Germinal center (tissue), 1 donor: ENCODE measurements around the gene ALB.

Experiments
- DNase-seq: peaks from one replicate; pipeline ENCODE4 v3.0.0; 2012; ENCODE audit warnings: mixed read lengths, low spot score

The ALB gene

DNA sequence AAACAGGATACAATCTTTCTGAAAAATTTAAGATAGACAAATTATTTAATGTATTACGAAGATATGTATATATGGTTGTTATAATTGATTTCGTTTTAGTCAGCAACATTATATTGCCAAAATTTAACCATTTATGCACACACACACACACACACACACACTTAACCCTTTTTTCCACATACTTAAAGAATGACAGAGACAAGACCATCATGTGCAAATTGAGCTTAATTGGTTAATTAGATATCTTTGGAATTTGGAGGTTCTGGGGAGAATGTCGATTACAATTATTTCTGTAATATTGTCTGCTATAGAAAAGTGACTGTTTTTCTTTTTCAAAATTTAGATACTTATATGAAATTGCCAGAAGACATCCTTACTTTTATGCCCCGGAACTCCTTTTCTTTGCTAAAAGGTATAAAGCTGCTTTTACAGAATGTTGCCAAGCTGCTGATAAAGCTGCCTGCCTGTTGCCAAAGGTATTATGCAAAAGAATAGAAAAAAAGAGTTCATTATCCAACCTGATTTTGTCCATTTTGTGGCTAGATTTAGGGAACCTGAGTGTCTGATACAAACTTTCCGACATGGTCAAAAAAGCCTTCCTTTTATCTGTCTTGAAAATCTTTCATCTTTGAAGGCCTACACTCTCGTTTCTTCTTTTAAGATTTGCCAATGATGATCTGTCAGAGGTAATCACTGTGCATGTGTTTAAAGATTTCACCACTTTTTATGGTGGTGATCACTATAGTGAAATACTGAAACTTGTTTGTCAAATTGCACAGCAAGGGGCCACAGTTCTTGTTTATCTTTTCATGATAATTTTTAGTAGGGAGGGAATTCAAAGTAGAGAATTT lies 5.2 kb downstream of the ALB start:
- DNase-seq: no peak

DNA sequence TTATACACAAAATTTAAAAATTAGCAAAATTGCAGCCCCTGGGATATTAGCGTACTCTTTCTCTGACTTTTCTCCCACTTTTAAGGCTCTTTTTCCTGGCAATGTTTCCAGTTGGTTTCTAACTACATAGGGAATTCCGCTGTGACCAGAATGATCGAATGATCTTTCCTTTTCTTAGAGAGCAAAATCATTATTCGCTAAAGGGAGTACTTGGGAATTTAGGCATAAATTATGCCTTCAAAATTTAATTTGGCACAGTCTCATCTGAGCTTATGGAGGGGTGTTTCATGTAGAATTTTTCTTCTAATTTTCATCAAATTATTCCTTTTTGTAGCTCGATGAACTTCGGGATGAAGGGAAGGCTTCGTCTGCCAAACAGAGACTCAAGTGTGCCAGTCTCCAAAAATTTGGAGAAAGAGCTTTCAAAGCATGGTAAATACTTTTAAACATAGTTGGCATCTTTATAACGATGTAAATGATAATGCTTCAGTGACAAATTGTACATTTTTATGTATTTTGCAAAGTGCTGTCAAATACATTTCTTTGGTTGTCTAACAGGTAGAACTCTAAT lies 6.0 kb downstream of the ALB start:
- DNase-seq: no peak

DNA sequence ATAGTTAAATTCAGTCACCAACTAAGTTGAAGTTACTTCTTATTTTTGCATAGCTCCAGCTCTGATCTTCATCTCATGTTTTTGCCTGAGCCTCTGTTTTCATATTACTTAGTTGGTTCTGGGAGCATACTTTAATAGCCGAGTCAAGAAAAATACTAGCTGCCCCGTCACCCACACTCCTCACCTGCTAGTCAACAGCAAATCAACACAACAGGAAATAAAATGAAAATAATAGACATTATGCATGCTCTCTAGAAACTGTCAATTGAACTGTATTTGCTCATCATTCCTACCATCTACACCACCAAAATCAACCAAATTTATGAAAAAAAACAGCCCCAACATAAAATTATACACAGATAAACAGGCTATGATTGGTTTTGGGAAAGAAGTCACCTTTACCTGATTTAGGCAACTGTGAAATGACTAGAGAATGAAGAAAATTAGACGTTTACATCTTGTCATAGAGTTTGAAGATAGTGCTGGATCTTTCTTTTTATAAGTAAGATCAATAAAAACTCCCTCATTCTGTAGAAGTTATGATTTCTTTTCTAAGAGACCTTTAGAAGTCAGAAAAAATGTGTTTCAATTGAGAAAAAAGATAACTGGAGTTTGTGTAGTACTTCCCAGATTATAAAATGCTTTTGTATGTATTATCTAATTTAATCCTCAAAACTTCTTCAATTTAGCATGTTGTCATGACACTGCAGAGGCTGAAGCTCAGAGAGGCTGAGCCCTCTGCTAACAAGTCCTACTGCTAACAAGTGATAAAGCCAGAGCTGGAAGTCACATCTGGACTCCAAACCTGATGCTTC lies 7.0 kb downstream of the ALB start:
- no peak for DNase-seq

DNA sequence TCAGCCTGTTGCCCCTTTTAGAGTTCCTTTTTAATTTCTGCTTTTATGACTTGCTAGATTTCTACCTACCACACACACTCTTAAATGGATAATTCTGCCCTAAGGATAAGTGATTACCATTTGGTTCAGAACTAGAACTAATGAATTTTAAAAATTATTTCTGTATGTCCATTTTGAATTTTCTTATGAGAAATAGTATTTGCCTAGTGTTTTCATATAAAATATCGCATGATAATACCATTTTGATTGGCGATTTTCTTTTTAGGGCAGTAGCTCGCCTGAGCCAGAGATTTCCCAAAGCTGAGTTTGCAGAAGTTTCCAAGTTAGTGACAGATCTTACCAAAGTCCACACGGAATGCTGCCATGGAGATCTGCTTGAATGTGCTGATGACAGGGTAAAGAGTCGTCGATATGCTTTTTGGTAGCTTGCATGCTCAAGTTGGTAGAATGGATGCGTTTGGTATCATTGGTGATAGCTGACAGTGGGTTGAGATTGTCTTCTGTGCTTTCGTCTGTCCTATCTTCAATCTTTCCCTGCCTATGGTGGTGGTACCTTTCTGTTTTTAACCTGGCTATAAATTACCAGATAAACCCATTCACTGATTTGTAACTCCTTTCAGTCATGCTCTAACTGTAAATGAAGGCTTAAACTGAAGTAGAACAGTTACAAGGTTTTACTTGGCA lies 7.8 kb downstream of the ALB start:
- DNase-seq: no peak

DNA sequence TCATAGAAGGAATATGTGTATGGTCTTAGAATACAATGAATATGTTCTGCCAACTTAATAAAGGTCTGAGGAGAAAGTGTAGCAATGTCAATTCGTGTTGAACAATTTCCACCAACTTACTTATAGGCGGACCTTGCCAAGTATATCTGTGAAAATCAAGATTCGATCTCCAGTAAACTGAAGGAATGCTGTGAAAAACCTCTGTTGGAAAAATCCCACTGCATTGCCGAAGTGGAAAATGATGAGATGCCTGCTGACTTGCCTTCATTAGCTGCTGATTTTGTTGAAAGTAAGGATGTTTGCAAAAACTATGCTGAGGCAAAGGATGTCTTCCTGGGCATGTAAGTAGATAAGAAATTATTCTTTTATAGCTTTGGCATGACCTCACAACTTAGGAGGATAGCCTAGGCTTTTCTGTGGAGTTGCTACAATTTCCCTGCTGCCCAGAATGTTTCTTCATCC lies 9.2 kb downstream of the ALB start:
- DNase-seq: no peak

DNA sequence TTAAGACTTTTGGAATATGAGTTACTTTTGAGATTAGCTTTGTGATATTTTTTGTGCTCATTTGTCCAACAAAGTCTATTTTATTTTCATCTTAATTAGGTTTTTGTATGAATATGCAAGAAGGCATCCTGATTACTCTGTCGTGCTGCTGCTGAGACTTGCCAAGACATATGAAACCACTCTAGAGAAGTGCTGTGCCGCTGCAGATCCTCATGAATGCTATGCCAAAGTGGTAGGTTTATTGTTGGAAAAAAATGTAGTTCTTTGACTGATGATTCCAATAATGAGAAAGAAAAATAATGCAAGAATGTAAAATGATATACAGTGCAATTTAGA lies 10.8 kb downstream of the ALB start:
- DNase-seq: no peak

DNA sequence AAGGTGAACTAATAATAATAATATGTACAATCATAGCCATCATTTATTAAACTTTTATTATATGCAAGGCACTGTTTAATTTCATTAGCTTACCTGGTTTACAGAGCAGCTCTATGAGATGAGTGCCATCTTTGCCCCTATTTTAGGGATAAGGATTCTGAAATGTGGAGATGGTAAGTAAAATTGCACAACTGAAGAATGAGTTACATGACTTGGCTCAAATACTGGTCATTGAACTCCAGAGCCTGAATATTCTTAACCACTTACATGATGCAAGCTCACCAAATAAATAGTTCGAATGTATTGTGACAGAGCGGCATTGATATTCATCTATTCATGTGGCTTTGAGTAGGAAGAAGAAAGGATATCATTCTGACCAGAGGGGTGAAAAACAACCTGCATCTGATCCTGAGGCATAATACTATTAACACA lies 11.7 kb downstream of the ALB start:
- DNase-seq: no peak

DNA sequence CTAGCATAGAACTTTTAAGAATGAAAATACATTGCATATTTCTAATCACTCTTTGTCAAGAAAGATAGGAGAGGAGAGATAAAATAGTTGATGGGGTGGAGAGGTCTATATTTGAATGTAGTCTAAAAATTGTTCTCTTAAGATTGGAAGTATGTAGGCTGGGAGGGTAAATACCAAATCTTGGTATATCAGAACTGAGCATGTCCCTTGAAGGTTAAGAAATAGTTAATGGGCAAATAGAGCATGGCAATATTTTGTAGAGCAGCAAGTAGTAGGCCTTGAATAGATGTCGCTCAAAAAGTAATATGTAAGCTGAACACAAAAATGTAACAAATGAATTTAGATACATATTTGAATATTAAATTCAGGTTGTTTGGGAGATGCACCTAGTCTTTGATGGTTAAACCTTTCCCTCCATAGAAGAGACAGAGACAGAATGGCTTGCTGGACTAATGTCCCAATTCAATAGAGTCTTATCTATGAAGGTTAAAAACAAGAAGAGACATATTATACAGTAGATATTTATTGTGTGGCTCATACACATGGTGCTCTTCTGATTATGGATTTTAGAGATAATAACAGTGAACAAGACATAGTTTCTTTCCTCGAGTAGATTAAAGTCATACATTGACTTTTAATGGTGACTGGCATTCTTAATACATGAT lies 12.5 kb downstream of the ALB start:
- no peak for DNase-seq

DNA sequence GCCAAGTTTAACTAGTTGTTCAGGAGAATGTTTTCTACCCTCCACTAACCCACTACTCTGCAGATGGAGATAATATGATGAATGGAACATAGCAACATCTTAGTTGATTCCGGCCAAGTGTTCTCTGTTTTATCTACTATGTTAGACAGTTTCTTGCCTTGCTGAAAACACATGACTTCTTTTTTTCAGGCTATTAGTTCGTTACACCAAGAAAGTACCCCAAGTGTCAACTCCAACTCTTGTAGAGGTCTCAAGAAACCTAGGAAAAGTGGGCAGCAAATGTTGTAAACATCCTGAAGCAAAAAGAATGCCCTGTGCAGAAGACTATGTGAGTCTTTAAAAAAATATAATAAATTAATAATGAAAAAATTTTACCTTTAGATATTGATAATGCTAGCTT lies 13.3 kb downstream of the ALB start:
- no peak for DNase-seq

DNA sequence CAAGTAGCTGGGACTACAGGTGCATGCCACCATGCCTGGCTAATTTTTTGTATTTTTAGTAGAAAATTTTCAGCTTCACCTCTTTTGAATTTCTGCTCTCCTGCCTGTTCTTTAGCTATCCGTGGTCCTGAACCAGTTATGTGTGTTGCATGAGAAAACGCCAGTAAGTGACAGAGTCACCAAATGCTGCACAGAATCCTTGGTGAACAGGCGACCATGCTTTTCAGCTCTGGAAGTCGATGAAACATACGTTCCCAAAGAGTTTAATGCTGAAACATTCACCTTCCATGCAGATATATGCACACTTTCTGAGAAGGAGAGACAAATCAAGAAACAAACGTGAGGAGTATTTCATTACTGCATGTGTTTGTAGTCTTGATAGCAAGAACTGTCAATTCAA lies 13.9 kb downstream of the ALB start:
- DNase-seq: no peak

DNA sequence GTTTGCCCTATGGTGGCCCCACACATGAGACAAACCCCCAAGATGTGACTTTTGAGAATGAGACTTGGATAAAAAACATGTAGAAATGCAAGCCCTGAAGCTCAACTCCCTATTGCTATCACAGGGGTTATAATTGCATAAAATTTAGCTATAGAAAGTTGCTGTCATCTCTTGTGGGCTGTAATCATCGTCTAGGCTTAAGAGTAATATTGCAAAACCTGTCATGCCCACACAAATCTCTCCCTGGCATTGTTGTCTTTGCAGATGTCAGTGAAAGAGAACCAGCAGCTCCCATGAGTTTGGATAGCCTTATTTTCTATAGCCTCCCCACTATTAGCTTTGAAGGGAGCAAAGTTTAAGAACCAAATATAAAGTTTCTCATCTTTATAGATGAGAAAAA lies 14.6 kb downstream of the ALB start:
- DNase-seq: no peak

DNA sequence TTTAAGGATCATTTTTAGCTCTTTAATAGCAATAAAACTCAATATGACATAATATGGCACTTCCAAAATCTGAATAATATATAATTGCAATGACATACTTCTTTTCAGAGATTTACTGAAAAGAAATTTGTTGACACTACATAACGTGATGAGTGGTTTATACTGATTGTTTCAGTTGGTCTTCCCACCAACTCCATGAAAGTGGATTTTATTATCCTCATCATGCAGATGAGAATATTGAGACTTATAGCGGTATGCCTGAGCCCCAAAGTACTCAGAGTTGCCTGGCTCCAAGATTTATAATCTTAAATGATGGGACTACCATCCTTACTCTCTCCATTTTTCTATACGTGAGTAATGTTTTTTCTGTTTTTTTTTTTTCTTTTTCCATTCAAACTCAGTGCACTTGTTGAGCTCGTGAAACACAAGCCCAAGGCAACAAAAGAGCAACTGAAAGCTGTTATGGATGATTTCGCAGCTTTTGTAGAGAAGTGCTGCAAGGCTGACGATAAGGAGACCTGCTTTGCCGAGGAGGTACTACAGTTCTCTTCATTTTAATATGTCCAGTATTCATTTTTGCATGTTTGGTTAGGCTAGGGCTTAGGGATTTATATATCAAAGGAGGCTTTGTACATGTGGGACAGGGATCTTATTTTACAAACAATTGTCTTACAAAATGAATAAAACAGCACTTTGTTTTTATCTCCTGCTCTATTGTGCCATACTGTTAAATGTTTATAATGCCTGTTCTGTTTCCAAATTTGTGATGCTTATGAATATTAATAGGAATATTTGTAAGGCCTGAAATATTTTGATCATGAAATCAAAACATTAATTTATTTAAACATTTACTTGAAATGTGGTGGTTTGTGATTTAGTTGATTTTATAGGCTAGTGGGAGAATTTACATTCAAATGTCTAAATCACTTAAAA lies 15.3 kb downstream of the ALB start:
- DNase-seq: no peak

DNA sequence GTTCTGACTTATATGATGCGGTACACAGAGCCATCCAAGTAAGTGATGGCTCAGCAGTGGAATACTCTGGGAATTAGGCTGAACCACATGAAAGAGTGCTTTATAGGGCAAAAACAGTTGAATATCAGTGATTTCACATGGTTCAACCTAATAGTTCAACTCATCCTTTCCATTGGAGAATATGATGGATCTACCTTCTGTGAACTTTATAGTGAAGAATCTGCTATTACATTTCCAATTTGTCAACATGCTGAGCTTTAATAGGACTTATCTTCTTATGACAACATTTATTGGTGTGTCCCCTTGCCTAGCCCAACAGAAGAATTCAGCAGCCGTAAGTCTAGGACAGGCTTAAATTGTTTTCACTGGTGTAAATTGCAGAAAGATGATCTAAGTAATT lies 16.5 kb downstream of the ALB start:
- DNase-seq: no peak

DNA sequence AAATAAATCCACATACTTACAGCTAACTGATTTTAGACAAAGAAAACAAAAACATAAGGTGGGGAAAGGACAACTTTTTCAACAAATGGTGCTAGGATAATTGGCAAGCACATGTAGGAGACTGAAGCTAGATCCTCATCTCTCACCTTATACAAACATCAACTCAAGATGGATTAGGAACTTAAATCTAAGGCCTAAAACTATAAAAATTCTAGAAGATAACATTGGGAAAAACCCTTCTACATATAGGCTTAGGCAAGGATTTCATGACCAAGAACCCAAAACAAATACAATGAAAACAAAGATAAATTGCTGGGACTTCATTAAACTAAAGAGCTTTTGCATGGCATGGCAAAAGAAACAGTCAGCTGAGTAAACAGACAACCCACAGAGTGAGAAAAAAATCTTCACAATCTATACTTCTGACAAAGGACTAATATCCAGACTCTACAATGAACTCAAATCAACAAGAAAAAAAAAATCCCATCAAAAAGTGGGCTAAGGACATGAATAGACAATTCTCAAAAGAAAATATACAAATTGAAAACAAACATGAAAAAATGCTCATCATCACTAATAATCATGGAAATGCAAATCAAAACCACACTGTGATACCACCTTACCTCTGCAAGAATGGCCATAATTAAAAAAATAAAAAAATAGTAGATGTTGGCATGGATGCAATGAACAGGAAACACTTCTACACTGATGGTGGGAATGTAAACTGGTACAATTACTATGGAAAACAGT lies 17.8 kb downstream of the ALB start:
- DNase-seq: no peak

DNA sequence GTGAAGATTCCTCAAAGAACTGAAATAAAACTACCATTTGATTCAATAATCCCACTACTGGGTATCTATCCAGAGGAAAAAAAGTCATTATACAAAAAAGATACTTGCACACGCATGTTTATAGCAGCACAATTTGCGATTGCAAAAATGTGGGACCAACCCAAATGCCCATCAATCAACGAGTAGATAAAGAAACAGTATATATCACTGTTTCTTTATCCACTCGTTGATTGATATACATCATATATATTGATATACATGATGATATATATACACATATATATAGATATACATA lies 18.3 kb downstream of the ALB start:
- DNase-seq: no peak

DNA sequence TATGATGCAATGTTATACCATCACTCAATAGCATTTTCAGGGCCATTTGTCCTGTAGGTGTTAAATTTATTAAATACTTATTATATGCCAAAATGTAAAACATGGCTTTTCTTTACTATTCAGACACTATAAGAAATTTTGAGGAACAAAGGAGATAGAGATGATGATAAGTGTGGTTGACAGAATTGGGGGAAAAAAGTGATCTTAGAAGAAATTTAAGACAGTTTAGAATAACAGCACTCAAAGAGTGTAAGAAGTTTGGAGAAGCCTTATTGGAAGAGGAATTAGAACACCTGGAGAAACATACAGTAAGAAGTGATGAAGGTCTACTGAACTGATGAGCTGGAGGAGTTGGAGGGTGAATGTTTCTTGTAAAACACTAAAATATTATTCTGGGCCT lies 19.1 kb downstream of the ALB start:
- DNase-seq: no peak

DNA sequence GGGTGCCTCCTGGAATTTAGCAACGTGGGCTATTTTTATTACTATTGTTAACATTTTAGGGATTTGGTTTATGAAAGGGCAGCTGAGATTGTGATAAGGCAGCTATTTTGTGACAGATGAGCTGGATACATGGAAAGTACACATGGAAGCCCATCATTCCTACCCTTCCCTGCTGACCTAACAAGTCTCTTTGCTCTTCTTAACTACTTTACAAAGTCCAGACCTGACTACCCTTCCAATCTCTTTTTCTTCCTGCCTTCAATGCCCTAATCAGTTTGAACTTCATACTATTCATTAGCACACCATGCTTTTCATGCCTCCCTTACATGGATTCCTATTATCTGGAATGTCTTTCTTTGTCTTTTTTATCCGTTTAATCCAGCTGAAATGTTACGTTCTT lies 22.6 kb downstream of the ALB start:
- no peak for DNase-seq

DNA sequence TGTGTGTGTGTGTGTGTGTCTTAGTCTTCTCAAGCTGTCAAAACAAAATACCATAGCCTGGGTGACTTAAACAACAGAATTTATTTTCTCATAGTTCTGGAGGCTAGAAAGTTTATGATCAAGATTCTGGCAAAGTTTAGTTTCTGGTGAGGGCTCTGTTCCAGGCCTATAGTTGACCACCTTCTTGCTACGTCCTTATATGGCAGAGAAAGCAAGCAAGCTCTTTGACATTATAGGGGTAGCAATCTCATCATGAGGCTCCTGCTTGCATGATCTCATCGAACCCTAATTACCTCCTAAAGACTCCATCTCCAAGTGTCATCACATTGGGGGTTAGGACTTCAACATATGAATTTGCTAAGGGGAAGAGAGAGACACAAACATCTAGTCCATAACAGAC lies 25.0 kb downstream of the ALB start:
- no peak for DNase-seq

DNA sequence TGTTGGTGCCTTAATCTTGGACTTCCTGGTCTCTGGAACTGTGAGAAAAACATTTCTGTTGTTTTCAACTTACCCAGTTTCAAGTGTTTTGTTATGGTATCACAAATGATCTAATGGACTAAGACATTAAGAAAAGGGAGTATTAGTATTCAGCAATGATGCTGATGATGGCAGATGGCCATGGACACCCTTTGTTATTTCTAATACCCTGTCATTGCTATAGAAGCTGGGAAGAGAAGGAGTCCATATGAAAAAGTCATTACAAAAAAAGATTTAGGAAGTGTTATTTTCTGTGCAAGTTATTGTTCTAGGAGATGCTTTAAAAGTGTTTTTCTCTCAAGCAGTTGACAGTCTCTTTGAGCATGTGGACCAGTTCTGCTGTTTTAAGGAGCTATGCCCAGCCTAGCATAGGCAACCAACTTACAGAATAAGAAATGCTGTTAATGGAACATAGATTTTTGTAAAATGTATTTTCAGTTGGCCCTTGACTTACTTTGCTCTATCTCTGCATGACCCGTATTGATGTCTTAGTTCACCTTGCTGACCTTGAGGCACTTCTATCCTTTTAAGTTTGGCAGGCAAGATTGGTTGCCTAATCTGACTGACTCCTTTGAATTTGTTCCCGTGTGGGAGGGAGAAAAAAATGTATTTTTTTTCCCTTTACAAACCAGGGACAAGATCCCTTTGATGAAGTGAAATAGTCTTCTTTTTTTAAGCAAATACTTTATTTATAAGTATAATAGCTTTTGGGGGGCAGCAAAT lies 25.9 kb downstream of the ALB start:
- DNase-seq: no peak

DNA sequence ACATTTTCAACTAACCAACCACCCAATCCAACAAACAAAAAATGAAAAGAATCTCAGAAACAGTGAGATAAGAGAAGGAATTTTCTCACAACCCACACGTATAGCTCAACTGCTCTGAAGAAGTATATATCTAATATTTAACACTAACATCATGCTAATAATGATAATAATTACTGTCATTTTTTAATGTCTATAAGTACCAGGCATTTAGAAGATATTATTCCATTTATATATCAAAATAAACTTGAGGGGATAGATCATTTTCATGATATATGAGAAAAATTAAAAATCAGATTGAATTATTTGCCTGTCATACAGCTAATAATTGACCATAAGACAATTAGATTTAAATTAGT lies 27.7 kb downstream of the ALB start:
- DNase-seq: no peak
